Measurements from ENCODE around the gene EMP1.

DNA sequence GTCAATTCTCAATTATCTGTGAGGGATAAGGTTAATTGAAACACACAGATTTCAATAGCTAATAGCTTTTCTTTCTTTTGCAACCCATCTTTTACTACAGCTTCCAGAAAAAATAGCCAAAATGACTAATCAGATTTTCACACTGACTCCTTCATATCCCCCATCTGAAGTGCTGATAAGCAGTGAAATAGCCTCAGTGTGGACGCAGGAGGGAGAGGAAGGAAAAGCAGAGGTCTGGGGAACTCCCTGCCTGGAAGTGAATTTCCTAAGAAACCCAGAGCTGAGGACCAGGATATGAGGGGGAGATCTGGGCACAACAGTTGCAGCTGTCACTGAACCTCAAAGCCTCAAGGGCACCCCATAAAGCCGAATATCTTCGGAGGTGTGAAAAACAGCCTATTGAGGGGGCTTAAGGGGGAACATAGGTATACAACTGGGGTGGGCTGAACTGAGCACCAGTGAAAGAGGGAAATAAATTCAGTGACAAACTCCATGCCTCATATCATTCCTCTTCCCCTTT is 60.9 kb downstream of the EMP1 start:
- TF ChIP-seq, protein P1, sequence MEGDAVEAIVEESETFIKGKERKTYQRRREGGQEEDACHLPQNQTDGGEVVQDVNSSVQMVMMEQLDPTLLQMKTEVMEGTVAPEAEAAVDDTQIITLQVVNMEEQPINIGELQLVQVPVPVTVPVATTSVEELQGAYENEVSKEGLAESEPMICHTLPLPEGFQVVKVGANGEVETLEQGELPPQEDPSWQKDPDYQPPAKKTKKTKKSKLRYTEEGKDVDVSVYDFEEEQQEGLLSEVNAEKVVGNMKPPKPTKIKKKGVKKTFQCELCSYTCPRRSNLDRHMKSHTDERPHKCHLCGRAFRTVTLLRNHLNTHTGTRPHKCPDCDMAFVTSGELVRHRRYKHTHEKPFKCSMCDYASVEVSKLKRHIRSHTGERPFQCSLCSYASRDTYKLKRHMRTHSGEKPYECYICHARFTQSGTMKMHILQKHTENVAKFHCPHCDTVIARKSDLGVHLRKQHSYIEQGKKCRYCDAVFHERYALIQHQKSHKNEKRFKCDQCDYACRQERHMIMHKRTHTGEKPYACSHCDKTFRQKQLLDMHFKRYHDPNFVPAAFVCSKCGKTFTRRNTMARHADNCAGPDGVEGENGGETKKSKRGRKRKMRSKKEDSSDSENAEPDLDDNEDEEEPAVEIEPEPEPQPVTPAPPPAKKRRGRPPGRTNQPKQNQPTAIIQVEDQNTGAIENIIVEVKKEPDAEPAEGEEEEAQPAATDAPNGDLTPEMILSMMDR (IDR thresholded peaks at IDR 0.05) = no peak
- TF ChIP-seq REST (IDR thresholded peaks at IDR 0.05; ENCODE audit: insufficient read depth in 1 of 2, low read depth in 2 of 2, low read length in 1 of 2) (no peak), POLR2AphosphoS5 (IDR thresholded peaks at IDR 0.05; ENCODE audit: low read depth, low read length) (no peak), SIN3A (IDR thresholded peaks at IDR 0.05; ENCODE audit: borderline replicate concordance, insufficient read depth, low read depth, low read length) (no peak), TCF7L2 (IDR thresholded peaks at IDR 0.05; ENCODE audit: low read depth, low read length) (no peak)
